ENCODE data around the gene TMEM219.
A peak's percentile ranks its signal among the peaks of the same experiment; 100 is the strongest.

TMEM219 gene

GRCh38 chr16:30009990-30010843 lies 48.3 kb downstream of the TMEM219 start (continued):
- TF ChIP-seq ZNF341 (tag by site-specific recombination; IDR thresholded peaks at IDR 0.05; ENCODE audit: low read depth) = peak; percentile 50; the same call in 1 of the 2 replicates
- no peak for TF ChIP-seq ZNF677 (tag by site-specific recombination; IDR thresholded peaks at IDR 0.05)

GRCh38 chr16:30010844-30011713 lies 49.2 kb downstream of the TMEM219 start, which contains the start of gene DOC2A:
Gene DOC2A (minus strand): TSS chr16:30011027. CDS start chr16:30010222, 805 bp downstream.
- POLR2A ChIA-PET = interaction anchor here (0.5 to 0.7 kb wide), 5 partner anchors 15 to 768 kb away, joined by 3 to 4 read pairs (median 3); partner anchors contain the start of genes HIRIP3, INO80E and PAGR1
- Histone ChIP-seq H3K4me3 (ENCODE audit: low read depth, low read length) (peak within 1 kb of the TSS; percentile 50), H3K4me1 (ENCODE audit: control insufficient read depth, insufficient read depth, low read length) (no peaks in the 10 kb centered on the region), H3K27ac (ENCODE audit: extremely low read depth, low read depth, low read length) (no peak within 1 kb of the TSS; the same call in 1 of the 2 replicates), H3K9me3 (ENCODE audit: control insufficient read depth, insufficient read depth, low read depth, low read length) (no peaks in the 10 kb centered on the region), H3K36me3 (ENCODE audit: control insufficient read depth in 2 of 2, insufficient read depth in 1 of 2, low read length in 2 of 2) (peaks cover 0 to 8% of the 10 kb centered on the region in 2 experiments; a peak in 1 of 3 replicates)
- CTCF ChIA-PET = interaction anchor here (1.2 kb wide), 1 partner anchor 11 kb away, joined by 4 read pairs; no protein-coding TSS in a partner anchor
- 0 out of 2 replicates have a peak, but pooled peaks have one; percentile 57 for TF ChIP-seq KLF17 (tag by site-specific recombination; IDR thresholded peaks at IDR 0.05)
- no peak for TF ChIP-seq YY2 (tag by site-specific recombination; IDR thresholded peaks at IDR 0.05)
- TF ChIP-seq KLF1 (tag by site-specific recombination; IDR thresholded peaks at IDR 0.05) = peak; percentile 40; the same call in 1 of the 2 replicates
- TF ChIP-seq ZNF580 (tag by site-specific recombination; IDR thresholded peaks at IDR 0.05) = no peak
- peak; percentile 91 for TF ChIP-seq ZNF18 (tag by site-specific recombination; IDR thresholded peaks at IDR 0.05)
- peak; percentile 46 for TF ChIP-seq PATZ1 (tag by site-specific recombination; IDR thresholded peaks at IDR 0.05)
- TF ChIP-seq ZEB2 (tag by site-specific recombination; IDR thresholded peaks at IDR 0.05) = 0 out of 2 replicates have a peak, but pooled peaks have one; percentile 17
- peak; percentile 15; the same call in 1 of the 2 replicates for TF ChIP-seq SP2 (tag by site-specific recombination; IDR thresholded peaks at IDR 0.05)
- peak; percentile 53; the same call in 1 of the 2 replicates for TF ChIP-seq HIC1 (tag by site-specific recombination; IDR thresholded peaks at IDR 0.05)
- TF ChIP-seq ZNF677 (tag by site-specific recombination; IDR thresholded peaks at IDR 0.05) = no peak
- peak; percentile 95 for TF ChIP-seq SCRT1 (tag by site-specific recombination; IDR thresholded peaks at IDR 0.05; ENCODE audit: borderline replicate concordance)
- no peak for TF ChIP-seq ZNF513 (tag by site-specific recombination; IDR thresholded peaks at IDR 0.05)
- peak; percentile 86 for TF ChIP-seq ZSCAN4 (tag by site-specific recombination; IDR thresholded peaks at IDR 0.05)
- TF ChIP-seq ZFHX2 (tag by site-specific recombination; conservative IDR thresholded peaks at IDR 0.05) = peak; percentile 10; the same call in 1 of the 2 replicates
- no peak for TF ChIP-seq ZNF416 (tag by site-specific recombination; IDR thresholded peaks at IDR 0.05)
- TF ChIP-seq ZBTB26 (tag by site-specific recombination; optimal IDR thresholded peaks at IDR 0.05) = peak; percentile 100
- peak; percentile 86 for TF ChIP-seq ZFP3 (tag by site-specific recombination; IDR thresholded peaks at IDR 0.05; ENCODE audit: low read depth)
- TF ChIP-seq GLIS2 (tag by site-specific recombination; IDR thresholded peaks at IDR 0.05) = peak; percentile 58; the same call in 1 of the 2 replicates
- peak; percentile 48; the same call in 1 of the 2 replicates for TF ChIP-seq ZNF561 (tag by site-specific recombination; IDR thresholded peaks at IDR 0.05; ENCODE audit: borderline replicate concordance)

Data from HEK293 (cell line).